ENCODE results near the gene ZNF302. TPM values are rescaled to one million over a fixed set of nuclear protein-coding genes. Genes with fewer than 3 reads are reported as not detected.

The ZNF302 gene
- total RNA-seq, 4 donors from 2014 or later = 14.9 to 43.2 (median 28.2) TPM

- in situ Hi-C loops (cut with MboI; ENCODE audit: low sequenced_read_pairs in 4 of 4) (loop anchor here in 1 of 4 donors (5.0 kb wide), 1 partner anchor 58 kb away; no protein-coding TSS in a partner anchor), intact Hi-C loops (cut with DNase I; ENCODE audit: low total_unique reads) (no loop called here)
- Histone ChIP-seq H3K27me3 (no peaks in the 10 kb centered on the region), H3K27ac (no peak overlapping the region), H3K36me3 (no peaks in the 10 kb centered on the region), H3K4me1 (peaks cover 6 to 13% of the 10 kb centered on the region in 2 donors), H3K9me3 (no peaks in the 10 kb centered on the region), H3K4me3 (no peak overlapping the region)
- DNase-seq = no peak
- no peak for TF ChIP-seq POLR2A (IDR thresholded peaks at IDR 0.05)
- no peak for TF ChIP-seq CTCF (IDR thresholded peaks at IDR 0.05 in 4 of 5, conservative IDR thresholded peaks at IDR 0.05 in 1 of 5)
- no peak for ATAC-seq
Measured at GRCh38 chr19:34654796-34655195, 22.7 kb upstream of the ZNF302 start.

- Histone ChIP-seq H3K27me3 (no peaks in the 10 kb centered on the region), H3K36me3 (no peaks in the 10 kb centered on the region), H3K27ac (no peak overlapping the region), H3K4me1 (peaks cover 6 to 13% of the 10 kb centered on the region in 2 donors), H3K4me3 (no peak overlapping the region), H3K9me3 (no peaks in the 10 kb centered on the region)
- intact Hi-C loops (cut with DNase I; ENCODE audit: low total_unique reads) (no loop called here), in situ Hi-C loops (cut with MboI; ENCODE audit: low sequenced_read_pairs in 4 of 4) (no loop called here)
- TF ChIP-seq POLR2A (IDR thresholded peaks at IDR 0.05) = no peak
- no peak for TF ChIP-seq CTCF (IDR thresholded peaks at IDR 0.05 in 4 of 5, conservative IDR thresholded peaks at IDR 0.05 in 1 of 5)
- ATAC-seq (no peak), DNase-seq (no peak)
Measured at GRCh38 chr19:34655651-34656050, 21.8 kb upstream of the ZNF302 start.

GRCh38 chr19:34661357-34661756, 16.1 kb upstream of the ZNF302 start:
- H3K36me3 ChIP-seq = no peaks in the 10 kb centered on the region
- H3K4me3 ChIP-seq = no peak overlapping the region
- no peaks in the 10 kb centered on the region for H3K9me3 ChIP-seq
- H3K4me1 ChIP-seq = peaks cover 15 to 19% of the 10 kb centered on the region in 2 donors
- intact Hi-C loops (cut with DNase I; ENCODE audit: low total_unique reads) = no loop called here
- ATAC-seq = peak in 1 of 2 donors; percentile 34
- peak overlapping the region in 2 of 4 donors; percentile 50 to 76 for H3K27ac ChIP-seq
- DNase-seq = no peak
- H3K27me3 ChIP-seq = no peaks in the 10 kb centered on the region
- in situ Hi-C loops (cut with MboI; ENCODE audit: low sequenced_read_pairs in 4 of 4) = no loop called here
- TF ChIP-seq POLR2A (IDR thresholded peaks at IDR 0.05) (no peak), CTCF (IDR thresholded peaks at IDR 0.05 in 4 of 5, conservative IDR thresholded peaks at IDR 0.05 in 1 of 5) (no peak)

- H3K4me1 ChIP-seq = peaks cover 15 to 19% of the 10 kb centered on the region in 2 donors
- ATAC-seq = peak in 1 of 2 donors; percentile 60
Measured at GRCh38 chr19:34662919-34663318, 14.6 kb upstream of the ZNF302 start.

More at GRCh38 chr19:34662919-34663318, 14.6 kb upstream of the ZNF302 start:
- H3K36me3 ChIP-seq = no peaks in the 10 kb centered on the region
- TF ChIP-seq POLR2A (IDR thresholded peaks at IDR 0.05) (no peak), CTCF (IDR thresholded peaks at IDR 0.05 in 4 of 5, conservative IDR thresholded peaks at IDR 0.05 in 1 of 5) (peak in 4 of 5 experiments; percentile 21 to 44 (median 34))
- no peak overlapping the region for H3K4me3 ChIP-seq
- H3K9me3 ChIP-seq = no peaks in the 10 kb centered on the region
- peak overlapping the region in 3 of 4 donors; percentile 74 to 79 (median 76) for H3K27ac ChIP-seq
- intact Hi-C loops (cut with DNase I; ENCODE audit: low total_unique reads) = no loop called here
- in situ Hi-C loops (cut with MboI; ENCODE audit: low sequenced_read_pairs in 4 of 4) = no loop called here
- no peaks in the 10 kb centered on the region for H3K27me3 ChIP-seq
- DNase-seq = no peak
